NCI-H1694 (cell line): ENCODE measurements around the gene CST8.

ENCODE experiments used
- DNase-seq: peaks from one replicate; lab custom pipeline; 2025; lab: John Stamatoyannopoulos, UW

Gene CST8

GRCh38 chr20:23524146-23524545, 33.2 kb downstream of the CST8 start:
- no peak for DNase-seq

- no peak for DNase-seq
Measured at GRCh38 chr20:23526850-23527249, 35.9 kb downstream of the CST8 start.

- DNase-seq: no peak
Measured at GRCh38 chr20:23528867-23529431, 38.0 kb downstream of the CST8 start.

- no peak for DNase-seq
Measured at GRCh38 chr20:23530937-23531567, 40.1 kb downstream of the CST8 start.

- DNase-seq: no peak
Measured at GRCh38 chr20:23532533-23532932, 41.6 kb downstream of the CST8 start.

GRCh38 chr20:23533161-23533560, 42.2 kb downstream of the CST8 start:
- DNase-seq: no peak

GRCh38 chr20:23534801-23535593, 44.1 kb downstream of the CST8 start:
- DNase-seq: no peak

- DNase-seq: no peak
Measured at GRCh38 chr20:23536328-23536974, 45.5 kb downstream of the CST8 start.

GRCh38 chr20:23537030-23537429, 46.1 kb downstream of the CST8 start:
- no peak for DNase-seq

GRCh38 chr20:23540624-23541023, 49.7 kb downstream of the CST8 start:
- no peak for DNase-seq

GRCh38 chr20:23541330-23541729, 50.4 kb downstream of the CST8 start:
- no peak for DNase-seq

- no peak for DNase-seq
Measured at GRCh38 chr20:23541776-23542175, 50.9 kb downstream of the CST8 start.

- no peak for DNase-seq
Measured at GRCh38 chr20:23542801-23543200, 51.9 kb downstream of the CST8 start.

GRCh38 chr20:23544133-23544532, 53.2 kb downstream of the CST8 start:
- no peak for DNase-seq
